Measurements from ENCODE around the gene CD27.

Gene CD27

DNA sequence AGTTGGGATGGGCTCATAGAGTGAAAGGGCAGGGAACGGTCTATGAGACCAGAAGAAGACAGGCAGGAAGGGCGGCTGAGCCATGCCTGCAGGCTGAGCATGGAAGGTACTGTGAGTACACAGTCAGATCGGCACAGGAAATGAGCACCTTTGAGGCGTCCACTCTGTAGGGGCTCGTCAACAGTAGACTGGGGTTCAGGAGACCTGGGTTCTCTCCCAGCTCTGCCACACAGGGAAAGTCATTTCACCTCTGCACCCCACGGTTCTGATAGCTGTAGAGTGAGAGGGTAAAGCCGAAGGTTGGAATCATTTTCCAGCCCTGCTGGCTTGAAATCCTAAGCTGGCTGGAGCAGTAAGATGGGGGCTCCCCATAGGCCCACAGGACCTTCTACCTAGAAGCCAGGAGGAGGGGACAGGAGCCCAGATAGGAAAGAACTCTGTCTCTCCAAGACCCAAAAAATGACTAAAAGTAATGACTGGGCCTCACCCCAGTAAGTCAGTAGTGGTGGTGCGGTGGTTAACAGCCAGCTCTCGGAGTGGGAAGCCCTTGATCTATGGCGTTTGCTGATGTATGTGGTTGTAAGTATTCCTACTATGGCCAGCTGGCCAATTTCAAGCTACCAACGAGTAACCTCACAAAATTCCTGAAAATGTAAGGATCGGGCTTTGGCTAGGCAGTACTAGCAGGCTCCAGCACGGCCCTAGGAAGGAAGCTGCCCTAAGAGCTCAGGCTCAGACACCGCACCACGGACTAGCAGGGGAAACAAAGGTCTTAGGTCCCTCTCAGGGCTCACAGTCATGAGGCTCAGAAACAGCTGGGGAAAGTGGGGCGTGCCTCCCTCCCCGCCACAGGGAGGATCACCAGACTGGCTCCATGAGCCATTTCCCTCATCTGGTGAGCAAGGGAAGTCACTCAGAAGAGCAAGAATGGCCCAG is 10.3 kb upstream of the CD27 start:
- no peak for DNase-seq

DNA sequence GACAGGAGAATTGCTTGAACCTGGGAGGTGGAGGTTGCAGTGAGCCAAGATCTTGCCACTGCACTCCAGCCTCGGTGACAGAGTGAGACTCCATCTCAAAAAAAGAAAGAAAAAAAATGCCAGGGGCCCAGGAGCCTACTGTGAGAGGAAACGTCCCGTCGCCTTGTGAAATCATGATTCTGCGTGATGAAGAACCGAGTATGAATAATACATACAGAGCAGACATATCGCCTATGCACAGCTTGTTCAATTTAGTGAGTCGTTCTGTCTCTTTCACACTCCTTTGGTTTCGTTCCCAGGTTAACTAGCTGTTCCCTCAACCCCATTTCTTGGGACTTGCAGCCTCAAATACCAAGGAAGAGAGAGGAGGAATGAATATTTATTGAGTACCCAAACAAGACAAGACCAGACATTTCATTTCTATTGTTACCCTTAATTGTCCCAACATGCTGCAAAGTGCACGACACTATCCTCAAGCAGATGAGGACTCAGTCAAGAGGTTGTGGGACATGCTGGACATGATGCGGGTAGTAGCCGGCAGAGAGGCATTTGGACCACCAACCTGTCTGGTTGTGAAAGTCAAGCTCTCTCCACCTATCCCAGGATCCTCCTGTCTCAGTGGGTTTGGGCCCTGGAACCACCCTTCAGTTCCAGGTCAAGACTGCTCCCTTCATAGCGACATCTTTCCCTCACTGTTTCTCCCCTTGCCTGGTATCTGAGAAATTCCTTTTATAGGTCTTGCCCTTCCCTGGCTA is 8.6 kb upstream of the CD27 start:
- DNase-seq, result no peak

DNA sequence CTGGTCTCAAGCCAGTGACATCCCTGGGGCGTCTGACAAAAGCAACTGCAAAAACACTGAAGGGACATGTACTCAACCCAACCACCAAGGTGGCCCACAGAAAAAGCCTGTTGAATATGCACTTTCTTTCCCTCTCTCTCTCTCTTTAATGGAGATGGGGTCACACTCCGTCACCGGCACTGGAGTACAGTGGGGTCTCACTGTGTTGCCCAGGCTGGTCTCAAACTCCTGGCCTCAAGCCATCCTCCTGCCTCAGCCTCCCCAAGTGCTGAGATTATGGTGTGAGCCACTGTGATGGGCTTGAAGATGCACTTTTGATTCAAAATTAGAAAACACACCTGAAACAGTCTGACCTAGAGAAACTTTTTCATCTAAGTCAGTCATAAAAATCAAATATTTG is 7.2 kb upstream of the CD27 start:
- no peak for DNase-seq

DNA sequence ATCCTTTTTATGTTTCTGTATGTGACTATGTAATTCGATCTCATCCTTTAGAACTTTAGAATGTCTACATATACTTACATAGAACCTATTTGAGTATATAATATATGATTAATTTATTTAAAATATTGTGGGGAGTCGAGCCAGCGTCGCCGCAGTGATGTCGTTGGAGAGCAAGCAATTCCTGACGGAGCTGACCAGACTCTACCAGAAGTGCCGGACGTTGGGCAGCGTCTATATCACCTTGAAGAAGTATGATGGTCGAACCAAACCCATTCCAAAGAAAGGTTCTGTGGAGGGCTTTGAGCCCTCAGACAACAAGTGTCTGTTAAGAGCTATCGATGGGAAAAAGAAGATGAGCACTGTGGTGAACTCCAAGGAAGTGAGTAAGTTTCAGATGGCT is 6.4 kb upstream of the CD27 start:
- no peak for DNase-seq

- no peak for DNase-seq
Measured at GRCh38 chr12:6440391-6440790, 4.4 kb upstream of the CD27 start.

- no peak for DNase-seq
Measured at GRCh38 chr12:6442836-6443235, 1.9 kb upstream of the CD27 start.

DNA sequence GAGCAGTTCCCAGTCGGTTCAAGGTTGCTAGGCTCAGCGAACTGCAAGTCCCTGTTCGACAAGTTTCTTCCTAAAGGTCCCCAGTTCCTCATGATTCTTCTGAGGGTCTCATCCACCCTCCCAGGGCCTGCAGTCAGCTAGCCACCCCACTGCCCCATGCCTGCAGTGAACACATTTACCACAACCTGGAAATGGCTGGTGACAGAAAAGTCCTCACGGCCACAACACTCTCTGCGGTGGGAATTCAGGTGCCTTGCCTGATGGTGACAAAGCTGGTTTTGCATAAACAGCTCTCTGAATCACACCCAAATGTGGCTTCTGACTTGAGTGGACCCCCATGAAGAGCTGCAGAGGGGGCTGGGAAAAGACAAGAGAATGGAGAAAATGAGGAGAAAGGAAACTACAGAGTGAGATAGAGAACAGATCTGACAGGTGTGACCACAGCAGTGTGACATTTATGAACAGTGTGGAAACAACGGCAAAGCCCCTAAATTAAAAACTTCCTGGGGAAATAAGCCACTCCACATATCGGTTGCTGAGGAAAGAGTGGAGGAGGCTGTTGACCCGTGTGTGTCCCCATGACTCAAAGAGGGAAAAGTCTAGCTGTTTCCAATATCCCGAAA is 1.3 kb upstream of the CD27 start:
- no peak for DNase-seq

- no peak for DNase-seq
Measured at GRCh38 chr12:6444031-6444430, 724 bp upstream of the CD27 start.

- DNase-seq, result no peak
Measured at GRCh38 chr12:6450091-6450868, 5.5 kb downstream of the CD27 start.

GRCh38 chr12:6450869-6451347 is 6.2 kb downstream of the CD27 start:
- peak; percentile 56 for DNase-seq

GRCh38 chr12:6451348-6452244 is 6.8 kb downstream of the CD27 start, which contains the start of gene TAPBPL:
TAPBPL (plus strand) TSS chr12:6452042; CDS start chr12:6452249, 207 bp downstream.
- peak; percentile 83 for DNase-seq

DNA sequence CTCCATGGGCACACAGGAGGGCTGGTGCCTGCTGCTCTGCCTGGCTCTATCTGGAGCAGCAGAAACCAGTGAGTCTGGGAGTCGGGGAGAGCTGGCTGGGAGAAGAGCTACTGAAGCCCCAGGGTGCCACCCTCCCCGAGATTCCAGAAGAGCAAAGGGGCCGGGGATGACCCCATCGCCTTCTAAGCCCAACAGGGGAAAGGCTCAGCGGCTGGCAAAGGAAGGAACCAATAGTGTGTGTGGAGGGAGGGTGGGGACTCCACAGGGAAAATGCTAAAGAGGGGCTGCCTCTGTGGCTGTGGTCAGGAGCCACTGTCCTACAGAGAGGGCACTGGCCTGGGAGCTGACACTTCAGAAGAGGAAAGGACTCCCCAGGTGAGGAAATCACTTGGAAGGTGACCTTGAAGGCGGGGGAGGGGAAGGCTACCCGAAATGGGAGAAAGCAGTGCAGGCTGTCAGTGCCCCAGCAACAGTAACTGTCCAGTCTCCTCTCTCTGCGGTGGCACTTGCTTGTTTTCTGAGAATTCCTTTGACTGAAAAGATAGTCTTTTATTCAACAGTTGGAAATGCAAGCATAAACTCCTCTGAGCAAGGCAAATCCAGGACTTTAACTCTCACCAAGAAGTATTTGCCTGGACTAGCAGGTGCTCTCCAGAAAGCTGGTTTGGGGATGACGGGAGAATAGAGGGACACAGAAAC is 7.6 kb downstream of the CD27 start:
- peak; percentile 60 for DNase-seq

DNA sequence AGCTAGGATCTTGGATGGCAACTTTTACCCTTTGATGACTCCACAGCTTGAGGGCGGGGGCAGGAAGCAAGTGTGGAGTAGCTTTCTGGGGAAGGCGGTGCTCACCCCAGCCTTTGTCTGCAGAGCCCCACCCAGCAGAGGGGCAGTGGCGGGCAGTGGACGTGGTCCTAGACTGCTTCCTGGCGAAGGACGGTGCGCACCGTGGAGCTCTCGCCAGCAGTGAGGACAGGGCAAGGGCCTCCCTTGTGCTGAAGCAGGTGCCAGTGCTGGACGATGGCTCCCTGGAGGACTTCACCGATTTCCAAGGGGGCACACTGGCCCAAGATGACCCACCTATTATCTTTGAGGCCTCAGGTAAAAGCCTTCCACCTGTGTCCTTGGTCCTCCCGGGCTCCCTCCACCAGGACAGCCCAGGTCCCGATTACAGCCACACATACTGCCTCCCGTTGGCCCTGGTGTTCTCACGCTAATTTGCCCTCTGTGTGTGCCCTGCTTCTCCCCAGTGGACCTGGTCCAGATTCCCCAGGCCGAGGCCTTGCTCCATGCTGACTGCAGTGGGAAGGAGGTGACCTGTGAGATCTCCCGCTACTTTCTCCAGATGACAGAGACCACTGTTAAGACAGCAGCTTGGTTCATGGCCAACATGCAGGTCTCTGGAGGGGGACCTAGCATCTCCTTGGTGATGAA is 8.3 kb downstream of the CD27 start:
- DNase-seq, result peak; percentile 70

- DNase-seq, result no peak
Measured at GRCh38 chr12:6457220-6457945, 12.6 kb downstream of the CD27 start.

- no peak for DNase-seq
Measured at GRCh38 chr12:6458281-6459003, 13.7 kb downstream of the CD27 start.

DNA sequence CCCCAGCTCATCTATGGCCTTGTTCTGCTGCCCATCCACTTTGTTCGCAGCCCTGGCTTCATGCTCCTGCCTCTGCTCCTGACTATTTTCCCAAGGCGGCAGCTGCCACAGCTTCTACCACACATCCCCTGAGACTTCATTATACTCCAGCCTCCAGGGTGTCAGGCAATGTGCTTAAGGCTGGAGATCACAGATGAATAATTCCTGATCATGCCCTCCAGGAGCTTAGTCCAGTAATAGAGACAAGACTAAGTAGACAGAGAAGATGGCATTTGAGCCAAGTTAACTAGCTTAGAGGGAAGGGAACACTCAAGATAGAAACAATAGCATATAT is 14.2 kb downstream of the CD27 start:
- no peak for DNase-seq

DNA sequence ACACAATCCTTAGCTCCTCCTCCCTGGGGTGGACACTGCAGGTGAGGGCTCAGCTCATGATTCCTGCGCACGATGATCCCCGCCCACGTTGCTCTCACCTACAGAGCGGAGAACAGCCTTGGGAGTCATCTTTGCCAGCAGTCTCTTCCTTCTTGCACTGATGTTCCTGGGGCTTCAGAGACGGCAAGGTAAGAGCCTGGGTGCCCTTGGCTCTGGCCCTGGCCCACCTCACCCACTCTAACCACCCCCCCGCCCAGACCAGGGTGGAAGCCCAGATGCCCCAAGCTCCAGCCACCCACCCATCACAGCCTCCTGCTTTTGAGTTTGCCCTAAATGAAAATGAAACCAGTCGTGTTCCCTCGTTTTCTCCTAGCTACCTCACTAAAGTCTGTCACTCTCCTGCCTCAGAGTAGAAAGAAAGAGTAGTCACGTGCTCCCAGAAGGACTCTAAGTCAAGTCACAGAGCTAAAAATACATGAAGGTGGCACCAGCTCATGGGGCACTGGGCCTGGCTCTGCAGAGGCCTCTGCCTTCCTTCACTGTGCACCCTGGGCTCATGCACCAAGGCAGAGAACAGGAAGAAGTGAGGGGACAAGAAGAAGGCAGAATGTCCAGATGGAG is 16.1 kb downstream of the CD27 start:
- no peak for DNase-seq
